HepG2 (cell line): ENCODE data around the gene HIPK2. TPM values are rescaled to one million over a fixed set of nuclear protein-coding genes. Genes with fewer than 3 reads are reported as not detected.

Experiments
- DMAP1 ChIP-seq: IDR thresholded peaks from 2 replicates; pipeline ENCODE4 v1.6.1; 2016
- IRF2 ChIP-seq: IDR thresholded peaks from 2 replicates; pipeline ENCODE4 v1.6.1; 2018; ENCODE audit warnings: missing genetic modification reagents, missing compliant biosample characterization
- NBN ChIP-seq: fragments of 450-650 bp; conservative IDR thresholded peaks from 2 replicates; pipeline ENCODE4 v1.6.1; 2017
- SRSF9 ChIP-seq: fragments of 200-400 bp; formaldehyde crosslinking; IDR thresholded peaks from 2 replicates; pipeline ENCODE4 v1.6.1; 2018; ENCODE audit warnings: borderline replicate concordance, mild to moderate bottlenecking, low read depth, low read length; ENCODE audit not compliant: insufficient read depth, poor library complexity, severe bottlenecking
- ZSCAN9 ChIP-seq: IDR thresholded peaks from 2 replicates; pipeline ENCODE4 v1.6.1; 2016; ENCODE audit warnings: borderline replicate concordance
- polyA plus RNA-seq, 8 experiments: library from polyadenylated mRNA; depleted of rRNA in 3 of 8; stranded (reverse) in 7 of 8; unstranded in 1 of 8; fragments of >200 nt; fragmentation: Illumina TruSeq in 4 of 8; extraction: Trizol in 4 of 8; gene quantifications; 2 replicates each; pipeline versions ENCODE4 v1.2.1 to v1.2.3, GENCODE V29; 2011 to 2016; ENCODE audit warnings: low read depth in 4 of 8, missing spikeins in 1 of 8, mixed read lengths in 1 of 8; ENCODE audit not compliant: insufficient read depth in 1 of 8
- total RNA-seq, 5 experiments: library from RNA; depleted of rRNA; stranded (reverse); fragments of >200 nt; fragmentation: Illumina TruSeq; extraction: Trizol; gene quantifications; 2 replicates each; pipeline ENCODE4 v1.2.3, GENCODE V29; 2016; ENCODE audit warnings: low read depth in 1 of 5
- TF ChIP-seq, protein P1 (sequence below): sonication (generic); formaldehyde crosslinking; IDR thresholded peaks from 2 replicates; pipeline ENCODE4 v1.8.1; 2022; ENCODE audit warnings: low read depth, mild to moderate bottlenecking, missing genetic modification reagents
- TF ChIP-seq, protein P2 (sequence below), 2 experiments: IDR thresholded peaks; 2 replicates each; pipeline ENCODE4 v1.6.1; 2011 to 2012; ENCODE audit warnings: low read length in 2 of 2, borderline replicate concordance in 1 of 2, low read depth in 1 of 2, mild to moderate bottlenecking in 1 of 2, moderate library complexity in 1 of 2
- TF ChIP-seq, protein P3 (sequence below): fragments of 450-650 bp; IDR thresholded peaks from 2 replicates; pipeline ENCODE4 v1.6.1; 2017; ENCODE audit warnings: mild to moderate bottlenecking
- TF ChIP-seq, protein P4 (sequence below): sonication (generic); formaldehyde crosslinking; IDR thresholded peaks from 2 replicates; pipeline ENCODE4 v1.4.0; 2020; ENCODE audit warnings: mild to moderate bottlenecking, missing genetic modification reagents
- TF ChIP-seq, protein P5 (sequence below): sonication (generic); formaldehyde crosslinking; IDR thresholded peaks from 2 replicates; pipeline ENCODE4 v1.9.0; 2022; ENCODE audit warnings: missing genetic modification reagents, mild to moderate bottlenecking, borderline replicate concordance
- TF ChIP-seq, protein P6 (sequence below): sonication (generic); formaldehyde crosslinking; IDR thresholded peaks from 2 replicates; pipeline ENCODE4 v1.4.0; 2020; ENCODE audit warnings: missing genetic modification reagents

The HIPK2 gene
- total and polyA plus RNA-seq, 2 of the 13 experiments (the other 11 are each of a cell fraction or from before 2014, with no cell fraction given) = 14.4 to 20.2 TPM

DNA sequence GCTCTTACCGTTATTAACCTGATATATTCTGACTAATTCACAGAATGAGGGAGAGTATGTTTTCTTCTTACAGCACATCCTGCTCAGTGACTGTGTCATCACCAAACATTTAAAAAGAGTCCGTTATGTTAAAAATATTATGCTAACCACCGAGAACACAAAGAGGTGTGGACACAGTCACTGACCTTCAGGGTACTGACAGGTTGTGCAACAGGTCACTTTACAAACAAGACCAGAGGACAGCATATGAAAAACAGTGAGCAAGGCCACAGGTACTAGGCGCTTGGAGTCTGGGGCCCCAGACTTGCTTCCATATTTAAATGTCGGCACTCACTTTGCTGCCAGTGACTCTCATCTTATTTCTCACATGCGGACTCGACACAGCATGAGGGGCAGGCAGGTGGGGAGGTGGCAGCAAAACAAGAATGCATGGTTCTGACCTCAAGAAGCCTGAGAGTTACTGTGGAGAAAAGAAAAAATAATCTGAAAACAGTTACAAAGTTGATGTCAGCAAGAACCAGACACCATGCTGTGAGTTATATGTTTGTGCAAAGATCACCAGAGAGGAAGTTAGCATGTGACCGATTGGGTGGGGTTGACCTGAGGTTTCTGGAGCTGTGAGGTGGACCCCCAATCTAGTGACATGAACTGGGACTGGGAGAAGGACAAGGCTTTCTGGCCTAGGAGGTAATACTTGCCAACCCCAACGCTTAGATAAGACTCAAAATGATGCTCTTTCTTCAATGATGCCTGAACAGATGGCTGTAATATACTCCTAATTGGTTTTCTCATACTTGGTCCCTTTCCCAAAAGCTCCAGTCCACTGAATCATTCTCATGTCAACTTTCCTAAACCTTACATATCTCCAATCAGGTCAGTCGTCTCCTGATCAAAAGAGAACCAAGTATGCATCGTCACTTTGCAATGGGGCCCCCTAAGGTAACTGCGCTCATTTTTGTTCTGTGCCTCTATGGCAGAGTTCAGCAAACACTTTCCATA is 102.4 kb downstream of the HIPK2 start (continued):
- no peak for TF ChIP-seq SRSF9
- TF ChIP-seq NBN = no peak
- TF ChIP-seq, protein P1, sequence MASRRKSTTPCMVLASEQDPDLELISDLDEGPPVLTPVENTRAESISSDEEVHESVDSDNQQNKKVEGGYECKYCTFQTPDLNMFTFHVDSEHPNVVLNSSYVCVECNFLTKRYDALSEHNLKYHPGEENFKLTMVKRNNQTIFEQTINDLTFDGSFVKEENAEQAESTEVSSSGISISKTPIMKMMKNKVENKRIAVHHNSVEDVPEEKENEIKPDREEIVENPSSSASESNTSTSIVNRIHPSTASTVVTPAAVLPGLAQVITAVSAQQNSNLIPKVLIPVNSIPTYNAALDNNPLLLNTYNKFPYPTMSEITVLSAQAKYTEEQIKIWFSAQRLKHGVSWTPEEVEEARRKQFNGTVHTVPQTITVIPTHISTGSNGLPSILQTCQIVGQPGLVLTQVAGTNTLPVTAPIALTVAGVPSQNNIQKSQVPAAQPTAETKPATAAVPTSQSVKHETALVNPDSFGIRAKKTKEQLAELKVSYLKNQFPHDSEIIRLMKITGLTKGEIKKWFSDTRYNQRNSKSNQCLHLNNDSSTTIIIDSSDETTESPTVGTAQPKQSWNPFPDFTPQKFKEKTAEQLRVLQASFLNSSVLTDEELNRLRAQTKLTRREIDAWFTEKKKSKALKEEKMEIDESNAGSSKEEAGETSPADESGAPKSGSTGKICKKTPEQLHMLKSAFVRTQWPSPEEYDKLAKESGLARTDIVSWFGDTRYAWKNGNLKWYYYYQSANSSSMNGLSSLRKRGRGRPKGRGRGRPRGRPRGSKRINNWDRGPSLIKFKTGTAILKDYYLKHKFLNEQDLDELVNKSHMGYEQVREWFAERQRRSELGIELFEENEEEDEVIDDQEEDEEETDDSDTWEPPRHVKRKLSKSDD (CRISPR knock-in tag) = no peak
- TF ChIP-seq IRF2 (CRISPR knock-in tag) = peak; percentile 88; the same call in 1 of the 2 replicates
- peak; percentile 94; the same call in 1 of the 2 replicates for TF ChIP-seq ZSCAN9 (CRISPR knock-in tag)
- TF ChIP-seq, protein P2, sequence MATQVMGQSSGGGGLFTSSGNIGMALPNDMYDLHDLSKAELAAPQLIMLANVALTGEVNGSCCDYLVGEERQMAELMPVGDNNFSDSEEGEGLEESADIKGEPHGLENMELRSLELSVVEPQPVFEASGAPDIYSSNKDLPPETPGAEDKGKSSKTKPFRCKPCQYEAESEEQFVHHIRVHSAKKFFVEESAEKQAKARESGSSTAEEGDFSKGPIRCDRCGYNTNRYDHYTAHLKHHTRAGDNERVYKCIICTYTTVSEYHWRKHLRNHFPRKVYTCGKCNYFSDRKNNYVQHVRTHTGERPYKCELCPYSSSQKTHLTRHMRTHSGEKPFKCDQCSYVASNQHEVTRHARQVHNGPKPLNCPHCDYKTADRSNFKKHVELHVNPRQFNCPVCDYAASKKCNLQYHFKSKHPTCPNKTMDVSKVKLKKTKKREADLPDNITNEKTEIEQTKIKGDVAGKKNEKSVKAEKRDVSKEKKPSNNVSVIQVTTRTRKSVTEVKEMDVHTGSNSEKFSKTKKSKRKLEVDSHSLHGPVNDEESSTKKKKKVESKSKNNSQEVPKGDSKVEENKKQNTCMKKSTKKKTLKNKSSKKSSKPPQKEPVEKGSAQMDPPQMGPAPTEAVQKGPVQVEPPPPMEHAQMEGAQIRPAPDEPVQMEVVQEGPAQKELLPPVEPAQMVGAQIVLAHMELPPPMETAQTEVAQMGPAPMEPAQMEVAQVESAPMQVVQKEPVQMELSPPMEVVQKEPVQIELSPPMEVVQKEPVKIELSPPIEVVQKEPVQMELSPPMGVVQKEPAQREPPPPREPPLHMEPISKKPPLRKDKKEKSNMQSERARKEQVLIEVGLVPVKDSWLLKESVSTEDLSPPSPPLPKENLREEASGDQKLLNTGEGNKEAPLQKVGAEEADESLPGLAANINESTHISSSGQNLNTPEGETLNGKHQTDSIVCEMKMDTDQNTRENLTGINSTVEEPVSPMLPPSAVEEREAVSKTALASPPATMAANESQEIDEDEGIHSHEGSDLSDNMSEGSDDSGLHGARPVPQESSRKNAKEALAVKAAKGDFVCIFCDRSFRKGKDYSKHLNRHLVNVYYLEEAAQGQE (IDR thresholded peaks at IDR 0.05; ENCODE audit: borderline replicate concordance in 1 of 2, low read depth in 1 of 2, low read length in 2 of 2) = peak in 1 of 2 experiments; percentile 65; a peak in 1 of 4 replicates
- TF ChIP-seq, protein P3, sequence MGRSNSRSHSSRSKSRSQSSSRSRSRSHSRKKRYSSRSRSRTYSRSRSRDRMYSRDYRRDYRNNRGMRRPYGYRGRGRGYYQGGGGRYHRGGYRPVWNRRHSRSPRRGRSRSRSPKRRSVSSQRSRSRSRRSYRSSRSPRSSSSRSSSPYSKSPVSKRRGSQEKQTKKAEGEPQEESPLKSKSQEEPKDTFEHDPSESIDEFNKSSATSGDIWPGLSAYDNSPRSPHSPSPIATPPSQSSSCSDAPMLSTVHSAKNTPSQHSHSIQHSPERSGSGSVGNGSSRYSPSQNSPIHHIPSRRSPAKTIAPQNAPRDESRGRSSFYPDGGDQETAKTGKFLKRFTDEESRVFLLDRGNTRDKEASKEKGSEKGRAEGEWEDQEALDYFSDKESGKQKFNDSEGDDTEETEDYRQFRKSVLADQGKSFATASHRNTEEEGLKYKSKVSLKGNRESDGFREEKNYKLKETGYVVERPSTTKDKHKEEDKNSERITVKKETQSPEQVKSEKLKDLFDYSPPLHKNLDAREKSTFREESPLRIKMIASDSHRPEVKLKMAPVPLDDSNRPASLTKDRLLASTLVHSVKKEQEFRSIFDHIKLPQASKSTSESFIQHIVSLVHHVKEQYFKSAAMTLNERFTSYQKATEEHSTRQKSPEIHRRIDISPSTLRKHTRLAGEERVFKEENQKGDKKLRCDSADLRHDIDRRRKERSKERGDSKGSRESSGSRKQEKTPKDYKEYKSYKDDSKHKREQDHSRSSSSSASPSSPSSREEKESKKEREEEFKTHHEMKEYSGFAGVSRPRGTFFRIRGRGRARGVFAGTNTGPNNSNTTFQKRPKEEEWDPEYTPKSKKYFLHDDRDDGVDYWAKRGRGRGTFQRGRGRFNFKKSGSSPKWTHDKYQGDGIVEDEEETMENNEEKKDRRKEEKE = no peak
- TF ChIP-seq, protein P4, sequence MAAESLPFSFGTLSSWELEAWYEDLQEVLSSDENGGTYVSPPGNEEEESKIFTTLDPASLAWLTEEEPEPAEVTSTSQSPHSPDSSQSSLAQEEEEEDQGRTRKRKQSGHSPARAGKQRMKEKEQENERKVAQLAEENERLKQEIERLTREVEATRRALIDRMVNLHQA (CRISPR knock-in tag) = no peak
- peak; percentile 77 for TF ChIP-seq DMAP1 (CRISPR knock-in tag)
- TF ChIP-seq, protein P5, sequence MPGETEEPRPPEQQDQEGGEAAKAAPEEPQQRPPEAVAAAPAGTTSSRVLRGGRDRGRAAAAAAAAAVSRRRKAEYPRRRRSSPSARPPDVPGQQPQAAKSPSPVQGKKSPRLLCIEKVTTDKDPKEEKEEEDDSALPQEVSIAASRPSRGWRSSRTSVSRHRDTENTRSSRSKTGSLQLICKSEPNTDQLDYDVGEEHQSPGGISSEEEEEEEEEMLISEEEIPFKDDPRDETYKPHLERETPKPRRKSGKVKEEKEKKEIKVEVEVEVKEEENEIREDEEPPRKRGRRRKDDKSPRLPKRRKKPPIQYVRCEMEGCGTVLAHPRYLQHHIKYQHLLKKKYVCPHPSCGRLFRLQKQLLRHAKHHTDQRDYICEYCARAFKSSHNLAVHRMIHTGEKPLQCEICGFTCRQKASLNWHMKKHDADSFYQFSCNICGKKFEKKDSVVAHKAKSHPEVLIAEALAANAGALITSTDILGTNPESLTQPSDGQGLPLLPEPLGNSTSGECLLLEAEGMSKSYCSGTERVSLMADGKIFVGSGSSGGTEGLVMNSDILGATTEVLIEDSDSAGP = peak; percentile 41; the same call in 1 of the 2 replicates
- TF ChIP-seq, protein P6, sequence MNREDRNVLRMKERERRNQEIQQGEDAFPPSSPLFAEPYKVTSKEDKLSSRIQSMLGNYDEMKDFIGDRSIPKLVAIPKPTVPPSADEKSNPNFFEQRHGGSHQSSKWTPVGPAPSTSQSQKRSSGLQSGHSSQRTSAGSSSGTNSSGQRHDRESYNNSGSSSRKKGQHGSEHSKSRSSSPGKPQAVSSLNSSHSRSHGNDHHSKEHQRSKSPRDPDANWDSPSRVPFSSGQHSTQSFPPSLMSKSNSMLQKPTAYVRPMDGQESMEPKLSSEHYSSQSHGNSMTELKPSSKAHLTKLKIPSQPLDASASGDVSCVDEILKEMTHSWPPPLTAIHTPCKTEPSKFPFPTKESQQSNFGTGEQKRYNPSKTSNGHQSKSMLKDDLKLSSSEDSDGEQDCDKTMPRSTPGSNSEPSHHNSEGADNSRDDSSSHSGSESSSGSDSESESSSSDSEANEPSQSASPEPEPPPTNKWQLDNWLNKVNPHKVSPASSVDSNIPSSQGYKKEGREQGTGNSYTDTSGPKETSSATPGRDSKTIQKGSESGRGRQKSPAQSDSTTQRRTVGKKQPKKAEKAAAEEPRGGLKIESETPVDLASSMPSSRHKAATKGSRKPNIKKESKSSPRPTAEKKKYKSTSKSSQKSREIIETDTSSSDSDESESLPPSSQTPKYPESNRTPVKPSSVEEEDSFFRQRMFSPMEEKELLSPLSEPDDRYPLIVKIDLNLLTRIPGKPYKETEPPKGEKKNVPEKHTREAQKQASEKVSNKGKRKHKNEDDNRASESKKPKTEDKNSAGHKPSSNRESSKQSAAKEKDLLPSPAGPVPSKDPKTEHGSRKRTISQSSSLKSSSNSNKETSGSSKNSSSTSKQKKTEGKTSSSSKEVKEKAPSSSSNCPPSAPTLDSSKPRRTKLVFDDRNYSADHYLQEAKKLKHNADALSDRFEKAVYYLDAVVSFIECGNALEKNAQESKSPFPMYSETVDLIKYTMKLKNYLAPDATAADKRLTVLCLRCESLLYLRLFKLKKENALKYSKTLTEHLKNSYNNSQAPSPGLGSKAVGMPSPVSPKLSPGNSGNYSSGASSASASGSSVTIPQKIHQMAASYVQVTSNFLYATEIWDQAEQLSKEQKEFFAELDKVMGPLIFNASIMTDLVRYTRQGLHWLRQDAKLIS (CRISPR knock-in tag) = no peak
